GM13976 (cell line): ENCODE results near the gene DUOX2.

Source experiments
- DNase-seq: peaks from one replicate; pipeline ENCODE4 v3.0.0; 2012; ENCODE audit warnings: low spot score
- CTCF ChIP-seq: IDR thresholded peaks from 2 replicates; pipeline ENCODE4 v1.5.1; 2012; ENCODE audit warnings: borderline replicate concordance, mild to moderate bottlenecking; ENCODE audit not compliant: insufficient read depth; ENCODE audit errors: extremely low read depth, missing control alignments, control extremely low read depth
- in situ Hi-C: fragments of 300-500 bp; cut with MboI; formaldehyde crosslinking; loops from one replicate; pipeline ENCODE4 v1.12.0; 2022; ENCODE audit warnings: low sequenced_read_pairs, mixed read lengths, inconsistent platforms; ENCODE audit not compliant: unreplicated experiment

DUOX2 gene

GRCh38 chr15:45129651-45130129 is 15.7 kb upstream of the DUOX2 start, which contains the start of the genes DUOX1 and DUOXA1:
DUOX1 (plus strand) TSS chr15:45129994; CDS start chr15:45131967, 1,973 bp downstream.
DUOXA1 (minus strand) TSS chr15:45129879; CDS start chr15:45123014, 6,865 bp downstream.
- in situ Hi-C loops = no loop called here
- no peak for DNase-seq
- TF ChIP-seq CTCF = no peak

GRCh38 chr15:45128971-45129639 is 15.1 kb upstream of the DUOX2 start:
- TF ChIP-seq CTCF = no peak
- no peak for DNase-seq
- in situ Hi-C loops = no loop called here

- TF ChIP-seq CTCF = peak; percentile 57
- in situ Hi-C loops = no loop called here
- DNase-seq = no peak
Measured at GRCh38 chr15:45126535-45127158, 12.7 kb upstream of the DUOX2 start.

- DNase-seq = no peak
- TF ChIP-seq CTCF = no peak
- in situ Hi-C loops = loop anchor here (25.0 kb wide), 1 partner anchor 161 kb away; the partner anchor contains the start of gene TERB2
Measured at GRCh38 chr15:45123397-45123796, 9.4 kb upstream of the DUOX2 start.

GRCh38 chr15:45122719-45123118 is 8.7 kb upstream of the DUOX2 start:
- no peak for TF ChIP-seq CTCF

GRCh38 chr15:45121706-45122417 is 7.9 kb upstream of the DUOX2 start:
- TF ChIP-seq CTCF = no peak
- in situ Hi-C loops = loop anchor here (25.0 kb wide), 1 partner anchor 160 kb away; the partner anchor contains the start of gene TERB2
- DNase-seq = no peak

More at GRCh38 chr15:45122719-45123118, 8.7 kb upstream of the DUOX2 start:
- no peak for DNase-seq
- in situ Hi-C loops = loop anchor here (25.0 kb wide), 1 partner anchor 160 kb away; the partner anchor contains the start of gene TERB2
